A673 (cell line): ENCODE measurements around the gene NDUFV2.

ENCODE experiments used
- CTCF ChIP-seq: fragments of 300-800, 200-600 bp; sonication (generic); conservative IDR thresholded peaks from 2 replicates; pipeline ENCODE4 v1.5.1; 2017; ENCODE audit warnings: low read depth, mild to moderate bottlenecking, antibody characterized with exemption, low read length, moderate library complexity, mixed read lengths
- EZH2 ChIP-seq: fragments of 200-600 bp; sonication (generic); IDR thresholded peaks from 2 replicates; pipeline ENCODE4 v1.6.1; 2017; ENCODE audit warnings: borderline replicate concordance, low read depth, mild to moderate bottlenecking, mixed read lengths, antibody characterized with exemption, low read length; ENCODE audit not compliant: poor library complexity, severe bottlenecking

GRCh38 chr18:9115984-9116383 is 13.5 kb downstream of the NDUFV2 start:
- TF ChIP-seq EZH2 (no peak), CTCF (no peak)
